ENCODE results near the gene PLCB1. TPM values are rescaled to one million over a fixed set of nuclear protein-coding genes. Genes with fewer than 3 reads are reported as not detected.

PLCB1 gene
- total and polyA plus RNA-seq, 2 experiments from 2014 or later: 14.9 to 20.7 TPM

DNA sequence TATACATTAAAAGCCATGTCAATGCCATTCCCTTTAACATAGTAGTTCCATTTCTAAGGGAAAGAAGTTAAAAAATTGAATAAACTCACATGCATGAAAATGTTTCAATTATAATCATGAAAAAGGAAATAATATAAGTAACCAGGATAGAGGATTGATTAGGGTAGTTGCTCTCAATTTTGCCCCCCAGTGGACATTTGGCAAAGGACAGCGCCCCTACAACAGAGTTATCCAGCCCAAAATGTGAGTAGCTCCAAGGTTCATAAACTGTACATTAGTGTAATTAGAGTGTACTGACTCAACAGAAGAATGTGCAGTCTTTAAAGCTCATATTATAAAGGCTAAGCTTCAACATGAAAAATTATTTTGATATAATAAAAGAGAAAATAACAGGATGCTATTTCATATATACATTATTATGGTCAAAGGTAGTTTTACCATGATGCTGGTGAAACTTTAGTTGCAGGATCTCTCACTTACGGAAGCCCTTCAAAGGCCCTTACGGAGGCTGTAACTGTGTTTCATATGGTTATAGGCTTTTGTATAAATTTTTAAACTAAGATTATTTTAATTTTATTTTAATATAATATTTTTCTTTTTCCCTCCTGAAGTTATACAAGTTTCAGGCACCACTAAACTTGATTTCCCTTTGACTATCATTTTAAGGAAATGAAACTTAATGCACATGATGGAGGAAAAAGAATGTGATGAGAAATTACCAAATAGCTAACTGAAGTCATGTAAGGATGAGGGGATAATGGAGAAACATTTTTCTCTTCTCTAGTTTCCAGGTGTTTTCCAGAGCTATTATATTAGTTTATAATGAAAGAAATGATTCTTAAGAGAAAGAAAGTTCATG is 403.6 kb downstream of the PLCB1 start:
- H3K27me3 Mint-ChIP-seq (ENCODE audit: insufficient read depth, low read depth, poor library complexity): no peaks in the 10 kb centered on the region
- no peaks in the 10 kb centered on the region for H3K9me3 Mint-ChIP-seq
- no peak overlapping the region for H3K4me2 ChIP-seq
- no peaks in the 10 kb centered on the region for H3K9me2 ChIP-seq (ENCODE audit: insufficient read depth)
- H3K4me1 ChIP-seq (ENCODE audit: insufficient read depth): no peaks in the 10 kb centered on the region
- DNase-seq (ENCODE audit: low spot score): peak; percentile 58
- no peaks in the 10 kb centered on the region for H4K20me1 ChIP-seq (replicated peaks; ENCODE audit: insufficient read depth)
- no peaks in the 10 kb centered on the region for H3K27me3 ChIP-seq (ENCODE audit: insufficient read depth)
- ATAC-seq: peak; percentile 71
- H3F3A ChIP-seq (replicated peaks; ENCODE audit: low read depth): no peaks in the 10 kb centered on the region
- H3K4me3 ChIP-seq: no peak overlapping the region
- no peak for TF ChIP-seq JUNB (IDR thresholded peaks at IDR 0.05; ENCODE audit: unreplicated experiment)
- TF ChIP-seq, protein P1, sequence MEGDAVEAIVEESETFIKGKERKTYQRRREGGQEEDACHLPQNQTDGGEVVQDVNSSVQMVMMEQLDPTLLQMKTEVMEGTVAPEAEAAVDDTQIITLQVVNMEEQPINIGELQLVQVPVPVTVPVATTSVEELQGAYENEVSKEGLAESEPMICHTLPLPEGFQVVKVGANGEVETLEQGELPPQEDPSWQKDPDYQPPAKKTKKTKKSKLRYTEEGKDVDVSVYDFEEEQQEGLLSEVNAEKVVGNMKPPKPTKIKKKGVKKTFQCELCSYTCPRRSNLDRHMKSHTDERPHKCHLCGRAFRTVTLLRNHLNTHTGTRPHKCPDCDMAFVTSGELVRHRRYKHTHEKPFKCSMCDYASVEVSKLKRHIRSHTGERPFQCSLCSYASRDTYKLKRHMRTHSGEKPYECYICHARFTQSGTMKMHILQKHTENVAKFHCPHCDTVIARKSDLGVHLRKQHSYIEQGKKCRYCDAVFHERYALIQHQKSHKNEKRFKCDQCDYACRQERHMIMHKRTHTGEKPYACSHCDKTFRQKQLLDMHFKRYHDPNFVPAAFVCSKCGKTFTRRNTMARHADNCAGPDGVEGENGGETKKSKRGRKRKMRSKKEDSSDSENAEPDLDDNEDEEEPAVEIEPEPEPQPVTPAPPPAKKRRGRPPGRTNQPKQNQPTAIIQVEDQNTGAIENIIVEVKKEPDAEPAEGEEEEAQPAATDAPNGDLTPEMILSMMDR (conservative IDR thresholded peaks at IDR 0.05; ENCODE audit: low read depth in 2 of 2): peak; percentile 59 to 75
- no peak overlapping the region for H2AFZ ChIP-seq
- no peaks in the 10 kb centered on the region for H3K36me3 ChIP-seq (ENCODE audit: insufficient read depth)
- H3K27ac ChIP-seq (ENCODE audit: low read depth): no peak overlapping the region
- no peaks in the 10 kb centered on the region for H3K36me3 Mint-ChIP-seq (ENCODE audit: low read depth)
- H3K79me2 ChIP-seq (replicated peaks; ENCODE audit: insufficient read depth): no peaks in the 10 kb centered on the region
- H3K4me3 Mint-ChIP-seq: no peak overlapping the region
- no peak overlapping the region for H3K27ac Mint-ChIP-seq
- peaks cover 6% of the 10 kb centered on the region for H3K4me1 Mint-ChIP-seq

DNA sequence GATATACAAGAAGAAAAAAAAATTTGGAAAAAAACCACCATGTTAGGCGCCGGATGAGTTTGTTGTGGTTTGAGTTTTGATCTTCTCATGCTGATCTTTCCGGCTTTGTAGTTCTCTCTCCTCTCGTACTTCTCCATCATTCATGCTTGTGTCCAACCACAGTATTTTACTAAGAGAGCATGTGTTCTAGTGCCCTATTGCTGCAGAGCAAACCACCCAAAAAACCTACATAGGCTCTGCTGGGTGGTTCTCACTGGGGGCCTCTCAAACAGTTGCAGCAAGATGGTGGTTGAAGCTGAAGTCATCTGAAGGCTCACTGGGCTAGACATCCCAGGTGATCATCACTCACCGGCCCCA is 404.2 kb downstream of the PLCB1 start:
- no peaks in the 10 kb centered on the region for H3K36me3 Mint-ChIP-seq (ENCODE audit: low read depth)
- H3K27me3 ChIP-seq (ENCODE audit: insufficient read depth): no peaks in the 10 kb centered on the region
- H3K27ac Mint-ChIP-seq: no peak overlapping the region
- H3K36me3 ChIP-seq (ENCODE audit: insufficient read depth): no peaks in the 10 kb centered on the region
- no peak overlapping the region for H3K4me2 ChIP-seq
- no peaks in the 10 kb centered on the region for H3K4me1 ChIP-seq (ENCODE audit: insufficient read depth)
- H4K20me1 ChIP-seq (replicated peaks; ENCODE audit: insufficient read depth): no peaks in the 10 kb centered on the region
- peaks cover 6% of the 10 kb centered on the region for H3K4me1 Mint-ChIP-seq
- H3K79me2 ChIP-seq (replicated peaks; ENCODE audit: insufficient read depth): no peaks in the 10 kb centered on the region
- H3K4me3 Mint-ChIP-seq: no peak overlapping the region
- DNase-seq (ENCODE audit: low spot score) (no peak), ATAC-seq (no peak)
- no peaks in the 10 kb centered on the region for H3F3A ChIP-seq (replicated peaks; ENCODE audit: low read depth)
- no peak overlapping the region for H2AFZ ChIP-seq
- no peaks in the 10 kb centered on the region for H3K9me2 ChIP-seq (ENCODE audit: insufficient read depth)
- no peaks in the 10 kb centered on the region for H3K9me3 Mint-ChIP-seq
- no peaks in the 10 kb centered on the region for H3K27me3 Mint-ChIP-seq (ENCODE audit: insufficient read depth, low read depth, poor library complexity)
- no peak overlapping the region for H3K27ac ChIP-seq (ENCODE audit: low read depth)
- no peak overlapping the region for H3K4me3 ChIP-seq
- TF ChIP-seq ZNF331 (CRISPR knock-in tag; IDR thresholded peaks at IDR 0.05; ENCODE audit: low read depth) (no peak), EZH2phosphoT487 (IDR thresholded peaks at IDR 0.05; ENCODE audit: unreplicated experiment) (no peak), CREB1 (CRISPR knock-in tag; IDR thresholded peaks at IDR 0.05; ENCODE audit: low read depth) (no peak), POLR2AphosphoS5 (IDR thresholded peaks at IDR 0.05; ENCODE audit: low read depth) (no peak), EZH2 (IDR thresholded peaks at IDR 0.05; ENCODE audit: low read depth, unreplicated experiment) (no peak), JUNB (IDR thresholded peaks at IDR 0.05; ENCODE audit: unreplicated experiment) (no peak), NANOG (IDR thresholded peaks at IDR 0.05; ENCODE audit: borderline replicate concordance) (no peak)
- TF ChIP-seq, protein P1 (conservative IDR thresholded peaks at IDR 0.05; ENCODE audit: low read depth in 2 of 2): no peak
- TF ChIP-seq, protein P2, sequence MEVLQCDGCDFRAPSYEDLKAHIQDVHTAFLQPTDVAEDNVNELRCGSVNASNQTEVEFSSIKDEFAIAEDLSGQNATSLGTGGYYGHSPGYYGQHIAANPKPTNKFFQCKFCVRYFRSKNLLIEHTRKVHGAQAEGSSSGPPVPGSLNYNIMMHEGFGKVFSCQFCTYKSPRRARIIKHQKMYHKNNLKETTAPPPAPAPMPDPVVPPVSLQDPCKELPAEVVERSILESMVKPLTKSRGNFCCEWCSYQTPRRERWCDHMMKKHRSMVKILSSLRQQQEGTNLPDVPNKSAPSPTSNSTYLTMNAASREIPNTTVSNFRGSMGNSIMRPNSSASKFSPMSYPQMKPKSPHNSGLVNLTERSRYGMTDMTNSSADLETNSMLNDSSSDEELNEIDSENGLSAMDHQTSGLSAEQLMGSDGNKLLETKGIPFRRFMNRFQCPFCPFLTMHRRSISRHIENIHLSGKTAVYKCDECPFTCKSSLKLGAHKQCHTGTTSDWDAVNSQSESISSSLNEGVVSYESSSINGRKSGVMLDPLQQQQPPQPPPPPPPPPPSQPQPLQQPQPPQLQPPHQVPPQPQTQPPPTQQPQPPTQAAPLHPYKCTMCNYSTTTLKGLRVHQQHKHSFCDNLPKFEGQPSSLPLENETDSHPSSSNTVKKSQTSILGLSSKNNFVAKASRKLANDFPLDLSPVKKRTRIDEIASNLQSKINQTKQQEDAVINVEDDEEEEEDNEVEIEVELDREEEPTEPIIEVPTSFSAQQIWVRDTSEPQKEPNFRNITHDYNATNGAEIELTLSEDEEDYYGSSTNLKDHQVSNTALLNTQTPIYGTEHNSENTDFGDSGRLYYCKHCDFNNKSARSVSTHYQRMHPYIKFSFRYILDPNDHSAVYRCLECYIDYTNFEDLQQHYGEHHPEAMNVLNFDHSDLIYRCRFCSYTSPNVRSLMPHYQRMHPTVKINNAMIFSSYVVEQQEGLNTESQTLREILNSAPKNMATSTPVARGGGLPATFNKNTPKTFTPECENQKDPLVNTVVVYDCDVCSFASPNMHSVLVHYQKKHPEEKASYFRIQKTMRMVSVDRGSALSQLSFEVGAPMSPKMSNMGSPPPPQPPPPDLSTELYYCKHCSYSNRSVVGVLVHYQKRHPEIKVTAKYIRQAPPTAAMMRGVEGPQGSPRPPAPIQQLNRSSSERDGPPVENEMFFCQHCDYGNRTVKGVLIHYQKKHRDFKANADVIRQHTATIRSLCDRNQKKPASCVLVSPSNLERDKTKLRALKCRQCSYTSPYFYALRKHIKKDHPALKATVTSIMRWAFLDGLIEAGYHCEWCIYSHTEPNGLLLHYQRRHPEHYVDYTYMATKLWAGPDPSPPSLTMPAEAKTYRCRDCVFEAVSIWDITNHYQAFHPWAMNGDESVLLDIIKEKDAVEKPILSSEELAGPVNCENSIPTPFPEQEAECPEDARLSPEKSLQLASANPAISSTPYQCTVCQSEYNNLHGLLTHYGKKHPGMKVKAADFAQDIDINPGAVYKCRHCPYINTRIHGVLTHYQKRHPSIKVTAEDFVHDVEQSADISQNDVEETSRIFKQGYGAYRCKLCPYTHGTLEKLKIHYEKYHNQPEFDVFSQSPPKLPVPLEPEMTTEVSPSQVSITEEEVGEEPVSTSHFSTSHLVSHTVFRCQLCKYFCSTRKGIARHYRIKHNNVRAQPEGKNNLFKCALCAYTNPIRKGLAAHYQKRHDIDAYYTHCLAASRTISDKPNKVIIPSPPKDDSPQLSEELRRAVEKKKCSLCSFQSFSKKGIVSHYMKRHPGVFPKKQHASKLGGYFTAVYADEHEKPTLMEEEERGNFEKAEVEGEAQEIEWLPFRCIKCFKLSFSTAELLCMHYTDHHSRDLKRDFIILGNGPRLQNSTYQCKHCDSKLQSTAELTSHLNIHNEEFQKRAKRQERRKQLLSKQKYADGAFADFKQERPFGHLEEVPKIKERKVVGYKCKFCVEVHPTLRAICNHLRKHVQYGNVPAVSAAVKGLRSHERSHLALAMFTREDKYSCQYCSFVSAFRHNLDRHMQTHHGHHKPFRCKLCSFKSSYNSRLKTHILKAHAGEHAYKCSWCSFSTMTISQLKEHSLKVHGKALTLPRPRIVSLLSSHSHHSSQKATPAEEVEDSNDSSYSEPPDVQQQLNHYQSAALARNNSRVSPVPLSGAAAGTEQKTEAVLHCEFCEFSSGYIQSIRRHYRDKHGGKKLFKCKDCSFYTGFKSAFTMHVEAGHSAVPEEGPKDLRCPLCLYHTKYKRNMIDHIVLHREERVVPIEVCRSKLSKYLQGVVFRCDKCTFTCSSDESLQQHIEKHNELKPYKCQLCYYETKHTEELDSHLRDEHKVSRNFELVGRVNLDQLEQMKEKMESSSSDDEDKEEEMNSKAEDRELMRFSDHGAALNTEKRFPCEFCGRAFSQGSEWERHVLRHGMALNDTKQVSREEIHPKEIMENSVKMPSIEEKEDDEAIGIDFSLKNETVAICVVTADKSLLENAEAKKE (CRISPR knock-in tag; IDR thresholded peaks at IDR 0.05): no peak
